ENCODE data around the gene PRKACB. TPM values are rescaled to one million over a fixed set of nuclear protein-coding genes. Genes with fewer than 3 reads are reported as not detected.

The PRKACB gene
- total RNA-seq, 2 experiments from 2014 or later: 16.6 to 38.5 TPM

- ChIA-PET CTCF (ENCODE audit: unreplicated experiment) (no interaction called here), POLR2A (interaction anchor here (0.5 to 1.7 kb wide), 5 partner anchors 10 to 47 kb away, joined by 3 to 5 read pairs (median 3); no protein-coding TSS in a partner anchor)
- no TSS peak for BruUV-seq (replicated peaks)
These were observed 111.5 kb downstream of the PRKACB start for GRCh38 chr1:84255582-84255981.

GRCh38 chr1:84257617-84258016 lies 113.5 kb downstream of the PRKACB start:
- no peaks in the 10 kb centered on the region for H3K79me2 ChIP-seq (ENCODE audit: insufficient read depth, low read depth, low read length)
- H3K9me3 ChIP-seq (ENCODE audit: low read length): no peaks in the 10 kb centered on the region
- no peak for DNase-seq (ENCODE audit: low spot score)
- ChIA-PET CTCF (ENCODE audit: unreplicated experiment) (no interaction called here), POLR2A (no interaction called here)
- no peaks in the 10 kb centered on the region for H3K36me3 ChIP-seq (ENCODE audit: insufficient read depth, low read length)
- intact Hi-C loops (cut with micrococcal nuclease; ENCODE audit: unreplicated experiment): loop anchor here (10.0 kb wide), 1 partner anchor 167 kb away; no protein-coding TSS in a partner anchor
- TF ChIP-seq CTCF (conservative IDR thresholded peaks at IDR 0.05; ENCODE audit: low read length) (no peak), EZH2phosphoT487 (IDR thresholded peaks at IDR 0.05; ENCODE audit: borderline replicate concordance, low read depth, low read length) (no peak)
- H3K4me2 ChIP-seq (ENCODE audit: low read length): no peak overlapping the region
- no peak overlapping the region for H2AFZ ChIP-seq (ENCODE audit: low read length)
- no peaks in the 10 kb centered on the region for H3K4me1 ChIP-seq (ENCODE audit: insufficient read depth, low read length, poor library complexity, severe bottlenecking)
- no TSS peak for BruUV-seq (replicated peaks)
- no peaks in the 10 kb centered on the region for H4K20me1 ChIP-seq (ENCODE audit: insufficient read depth, low read length)
- no peak overlapping the region for H3K4me3 ChIP-seq (ENCODE audit: low read depth, low read length, poor library complexity, severe bottlenecking)
- no peaks in the 10 kb centered on the region for H3K9me2 ChIP-seq (ENCODE audit: insufficient read depth, low read length)
- no peak overlapping the region for H3K27ac ChIP-seq (ENCODE audit: low read depth, low read length, poor library complexity, severe bottlenecking)

More at GRCh38 chr1:84255582-84255981, 111.5 kb downstream of the PRKACB start:
- H3K79me2 ChIP-seq (ENCODE audit: insufficient read depth, low read depth, low read length): no peaks in the 10 kb centered on the region
- no peak overlapping the region for H3K27ac ChIP-seq (ENCODE audit: low read depth, low read length, poor library complexity, severe bottlenecking)
- intact Hi-C loops (cut with micrococcal nuclease; ENCODE audit: unreplicated experiment): loop anchor here (10.0 kb wide), 1 partner anchor 169 kb away; no protein-coding TSS in a partner anchor
- no peak for DNase-seq (ENCODE audit: low spot score)
- H4K20me1 ChIP-seq (ENCODE audit: insufficient read depth, low read length): no peaks in the 10 kb centered on the region
- no peaks in the 10 kb centered on the region for H3K36me3 ChIP-seq (ENCODE audit: insufficient read depth, low read length)
- TF ChIP-seq CTCF (conservative IDR thresholded peaks at IDR 0.05; ENCODE audit: low read length) (no peak), EZH2phosphoT487 (IDR thresholded peaks at IDR 0.05; ENCODE audit: borderline replicate concordance, low read depth, low read length) (no peak)
- H3K4me3 ChIP-seq (ENCODE audit: low read depth, low read length, poor library complexity, severe bottlenecking): no peak overlapping the region
- H2AFZ ChIP-seq (ENCODE audit: low read length): no peak overlapping the region
- H3K4me1 ChIP-seq (ENCODE audit: insufficient read depth, low read length, poor library complexity, severe bottlenecking): no peaks in the 10 kb centered on the region
- H3K9me3 ChIP-seq (ENCODE audit: low read length): no peaks in the 10 kb centered on the region
- H3K9me2 ChIP-seq (ENCODE audit: insufficient read depth, low read length): no peaks in the 10 kb centered on the region
- H3K4me2 ChIP-seq (ENCODE audit: low read length): no peak overlapping the region

- no peak overlapping the region for H3K27ac ChIP-seq (ENCODE audit: low read depth, low read length, poor library complexity, severe bottlenecking)
- no peaks in the 10 kb centered on the region for H3K4me1 ChIP-seq (ENCODE audit: insufficient read depth, low read length, poor library complexity, severe bottlenecking)
- no peak overlapping the region for H3K4me2 ChIP-seq (ENCODE audit: low read length)
- H3K4me3 ChIP-seq (ENCODE audit: low read depth, low read length, poor library complexity, severe bottlenecking): no peak overlapping the region
- H4K20me1 ChIP-seq (ENCODE audit: insufficient read depth, low read length): no peaks in the 10 kb centered on the region
- POLR2A ChIA-PET: interaction anchor here (1.2 kb wide), 1 partner anchor 115 kb away, joined by 3 read pairs; the partner anchor contains the start of gene PRKACB
- H2AFZ ChIP-seq (ENCODE audit: low read length): no peak overlapping the region
- intact Hi-C loops (cut with micrococcal nuclease; ENCODE audit: unreplicated experiment): loop anchor here (10.0 kb wide), 1 partner anchor 165 kb away; no protein-coding TSS in a partner anchor
- no peak for DNase-seq (ENCODE audit: low spot score)
- H3K9me3 ChIP-seq (ENCODE audit: low read length): no peaks in the 10 kb centered on the region
- no TSS peak for BruUV-seq (replicated peaks)
- TF ChIP-seq EZH2phosphoT487 (IDR thresholded peaks at IDR 0.05; ENCODE audit: borderline replicate concordance, low read depth, low read length): no peak
- no peak for TF ChIP-seq CTCF (conservative IDR thresholded peaks at IDR 0.05; ENCODE audit: low read length)
- CTCF ChIA-PET (ENCODE audit: unreplicated experiment): no interaction called here
- no peaks in the 10 kb centered on the region for H3K9me2 ChIP-seq (ENCODE audit: insufficient read depth, low read length)
- no peaks in the 10 kb centered on the region for H3K36me3 ChIP-seq (ENCODE audit: insufficient read depth, low read length)
- no peaks in the 10 kb centered on the region for H3K79me2 ChIP-seq (ENCODE audit: insufficient read depth, low read depth, low read length)
These were observed 115.3 kb downstream of the PRKACB start for GRCh38 chr1:84259376-84259775.
